Fibroblast of lung (primary cell): Measurements from ENCODE around the gene PCCB.

Experiments used
- CTCF ChIP-seq, 2 donors: IDR thresholded peaks in 1 of 2; conservative IDR thresholded peaks in 1 of 2; 1 replicate in 1 of 2; 2 replicates in 1 of 2; pipeline ENCODE4 v1.5.1; 2011 to 2012; ENCODE audit warnings: low read length in 2 of 2, control low read depth in 1 of 2, inconsistent platforms in 1 of 2, low read depth in 1 of 2, mild to moderate bottlenecking in 1 of 2
- EZH2 ChIP-seq: IDR thresholded peaks from 2 replicates; pipeline ENCODE4 v1.5.1; 2012; ENCODE audit warnings: low read length, control low read depth, mild to moderate bottlenecking; ENCODE audit errors: missing control alignments

GRCh38 chr3:136209921-136210320, 40.2 kb upstream of the PCCB start:
- TF ChIP-seq EZH2 (no peak), CTCF (conservative IDR thresholded peaks at IDR 0.05 in 1 of 2, IDR thresholded peaks at IDR 0.05 in 1 of 2; ENCODE audit: low read depth in 1 of 2, low read length in 2 of 2) (no peak)
